Measurements from ENCODE around the gene PLA2G3. TPM values are rescaled to one million over a fixed set of nuclear protein-coding genes. Genes with fewer than 3 reads are reported as not detected.

The PLA2G3 gene
- total and polyA plus RNA-seq, 2 donors (not counting 3 experiments of a cell fraction or from before 2014, with no cell fraction given), result 0.75 to 0.84 TPM

- no peak overlapping the region for H2AFZ ChIP-seq (ENCODE audit: low read depth, low read length)
- peak overlapping the region; percentile 76 for H3K9ac ChIP-seq (replicated peaks; ENCODE audit: extremely low read depth, insufficient read depth, low read length)
- H4K20me1 ChIP-seq (replicated peaks; ENCODE audit: control insufficient read depth, extremely low read depth, insufficient read depth, low read length), result no peaks in the 10 kb centered on the region
- no TSS peak for BruUV-seq (replicated peaks)
- peaks cover 18 to 35% of the 10 kb centered on the region in 2 experiments for H3K36me3 ChIP-seq (ENCODE audit: control insufficient read depth in 2 of 2, extremely low read depth in 1 of 2, insufficient read depth in 2 of 2, low read length in 2 of 2)
- peaks cover 29% of the 10 kb centered on the region for H3K4me1 ChIP-seq (ENCODE audit: control insufficient read depth, extremely low read depth, insufficient read depth, low read length)
- FAIRE-seq (no peak), DNase-seq (ENCODE audit: low read depth, low spot score) (no peak)
- ChIA-PET CTCF (interaction anchor here (1.0 to 5.4 kb wide), 12 partner anchors 9 to 323 kb away, joined by 3 to 150 read pairs (median 15); partner anchors contain the start of genes PLA2G3 and SELENOM), POLR2A (interaction anchor here (2.5 kb wide), 1 partner anchor 117 kb away, joined by 24 read pairs; the partner anchor contains the start of genes MORC2 and TUG1)
- no peaks in the 10 kb centered on the region for H3K9me1 ChIP-seq (replicated peaks; ENCODE audit: control insufficient read depth, extremely low read depth, insufficient read depth, low read length)
- intact Hi-C loops (cut with micrococcal nuclease) (loop anchor here (1.0 kb wide), 2 partner anchors 138 to 323 kb away; no protein-coding TSS in a partner anchor), dilution Hi-C loops (cut with MboI; ENCODE audit: extremely low pct_ligation_motif_present, low sequenced_read_pairs) (no loop called here)
- H3K4me3 ChIP-seq (replicated peaks in 1 of 3; ENCODE audit: insufficient read depth in 1 of 3, low read depth in 1 of 3, low read length in 3 of 3), result peak overlapping the region in 1 of 3 experiments; percentile 71
- H3K27me3 ChIP-seq (ENCODE audit: control insufficient read depth in 2 of 2, insufficient read depth in 2 of 2, low read length in 2 of 2), result no peaks in the 10 kb centered on the region
- peaks cover 80% of the 10 kb centered on the region for H3K79me2 ChIP-seq (ENCODE audit: control insufficient read depth, insufficient read depth, low read length)
- peak overlapping the region; percentile 78 for H3K27ac ChIP-seq (ENCODE audit: insufficient read depth, low read depth, low read length)
- H3K4me2 ChIP-seq (ENCODE audit: insufficient read depth, low read length), result peak overlapping the region; percentile 74
- TF ChIP-seq MAX (IDR thresholded peaks at IDR 0.05; ENCODE audit: insufficient read depth, insufficient read length), result no peak
- TF ChIP-seq, protein P1, sequence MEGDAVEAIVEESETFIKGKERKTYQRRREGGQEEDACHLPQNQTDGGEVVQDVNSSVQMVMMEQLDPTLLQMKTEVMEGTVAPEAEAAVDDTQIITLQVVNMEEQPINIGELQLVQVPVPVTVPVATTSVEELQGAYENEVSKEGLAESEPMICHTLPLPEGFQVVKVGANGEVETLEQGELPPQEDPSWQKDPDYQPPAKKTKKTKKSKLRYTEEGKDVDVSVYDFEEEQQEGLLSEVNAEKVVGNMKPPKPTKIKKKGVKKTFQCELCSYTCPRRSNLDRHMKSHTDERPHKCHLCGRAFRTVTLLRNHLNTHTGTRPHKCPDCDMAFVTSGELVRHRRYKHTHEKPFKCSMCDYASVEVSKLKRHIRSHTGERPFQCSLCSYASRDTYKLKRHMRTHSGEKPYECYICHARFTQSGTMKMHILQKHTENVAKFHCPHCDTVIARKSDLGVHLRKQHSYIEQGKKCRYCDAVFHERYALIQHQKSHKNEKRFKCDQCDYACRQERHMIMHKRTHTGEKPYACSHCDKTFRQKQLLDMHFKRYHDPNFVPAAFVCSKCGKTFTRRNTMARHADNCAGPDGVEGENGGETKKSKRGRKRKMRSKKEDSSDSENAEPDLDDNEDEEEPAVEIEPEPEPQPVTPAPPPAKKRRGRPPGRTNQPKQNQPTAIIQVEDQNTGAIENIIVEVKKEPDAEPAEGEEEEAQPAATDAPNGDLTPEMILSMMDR (IDR thresholded peaks at IDR 0.05; ENCODE audit: extremely low read depth in 1 of 2, insufficient read depth in 1 of 2, low read depth in 1 of 2, low read length in 2 of 2), result no peak
- no peak for TF ChIP-seq POLR2A (IDR thresholded peaks at IDR 0.05; ENCODE audit: low read depth, low read length)
- no peak for TF ChIP-seq MYC (IDR thresholded peaks at IDR 0.05; ENCODE audit: low read depth, low read length)
- TF ChIP-seq FOS (IDR thresholded peaks at IDR 0.05; ENCODE audit: borderline replicate concordance, insufficient read depth, low read length), result no peak
- no peak for TF ChIP-seq JUN (IDR thresholded peaks at IDR 0.05; ENCODE audit: borderline replicate concordance, insufficient read depth, insufficient read length, low read depth)
- no peak for TF ChIP-seq POLR2AphosphoS5 (IDR thresholded peaks at IDR 0.05; ENCODE audit: insufficient read depth, low read depth, low read length)
- no peaks in the 10 kb centered on the region for H3K9me3 ChIP-seq (replicated peaks; ENCODE audit: control insufficient read depth, insufficient read depth, low read length)
Observed at GRCh38 chr22:31085928-31086327, 54.4 kb downstream of the PLA2G3 start.
